Thyroid gland (tissue), 4 donors: ENCODE measurements around the gene CISD1. TPM values are rescaled to one million over a fixed set of nuclear protein-coding genes. Genes with fewer than 3 reads are reported as not detected.

ENCODE experiments used
- DNase-seq, 2 donors: peaks; one replicate each; pipeline ENCODE4 v3.0.0-alpha.2; 2019
- H3K27ac ChIP-seq, 3 donors: fragments of 200-600 bp; sonication (generic); 1 replicate in 2 of 3; 2 replicates in 1 of 3; pipeline ENCODE4 v1.5.1; 2016 to 2019; ENCODE audit warnings: mild to moderate bottlenecking in 1 of 3, moderate library complexity in 1 of 3
- H3K27me3 ChIP-seq: fragments of 200-600 bp; sonication (generic); one replicate; pipeline ENCODE4 v1.5.1; 2019
- H3K36me3 ChIP-seq, 2 donors: fragments of 200-600 bp; sonication (generic); one replicate each; pipeline ENCODE4 v1.5.1; 2016 to 2019
- H3K4me1 ChIP-seq, 2 donors: fragments of 200-600 bp; sonication (generic); one replicate each; pipeline ENCODE4 v1.5.1; 2017 to 2019
- H3K4me3 ChIP-seq, 3 donors: fragments of 200-600 bp; sonication (generic); replicated peaks in 1 of 3; 1 replicate in 2 of 3; 2 replicates in 1 of 3; pipeline ENCODE4 v1.5.1; 2016; ENCODE audit warnings: mild to moderate bottlenecking in 1 of 3
- H3K9me3 ChIP-seq: fragments of 200-600 bp; sonication (generic); one replicate; pipeline ENCODE4 v1.5.1; 2017
- CTCF ChIP-seq, 6 experiments: fragments of 200-600 bp in 3 of 6; fragments of 450-650 bp in 3 of 6; sonication (generic) in 3 of 6; IDR thresholded peaks; one replicate each; pipeline ENCODE4 v1.5.1; 2016 to 2019; ENCODE audit warnings: antibody characterized with exemption in 6 of 6, mild to moderate bottlenecking in 2 of 6, inconsistent platforms in 1 of 6, moderate library complexity in 1 of 6
- POLR2A ChIP-seq, 2 donors: fragments of 450-650 bp; IDR thresholded peaks; one replicate each; pipeline ENCODE4 v1.6.1; 2017; ENCODE audit warnings: antibody characterized with exemption in 2 of 2, mild to moderate bottlenecking in 2 of 2, moderate library complexity in 1 of 2
- WGBS, 2 donors: methylation state at CpG; one replicate each; pipeline ENCODE4 v1.1.5; 2017; 5-methylcytosine and 5-hydroxymethylcytosine counted together
- intact Hi-C: fragments of 100-400 bp; cut with DNase I; formaldehyde crosslinking; loops from one replicate; pipeline ENCODE4 v1.15.1; 2023
- total RNA-seq, 4 donors: library from RNA; depleted of rRNA; stranded (reverse); fragments of >200 nt; gene quantifications; one replicate each; pipeline ENCODE4 v1.2.3, GENCODE V29; 2016

The CISD1 gene
- total RNA-seq, 4 donors from 2014 or later: 12.1 to 32.4 (median 29.0) TPM

GRCh38 chr10:58262766-58263165, 6.2 kb upstream of the CISD1 start:
- no peak overlapping the region for H3K27ac ChIP-seq
- no peak for DNase-seq
- no peaks in the 10 kb centered on the region for H3K36me3 ChIP-seq
- no peaks in the 10 kb centered on the region for H3K9me3 ChIP-seq
- H3K4me1 ChIP-seq: peaks cover 0 to 7% of the 10 kb centered on the region in 2 donors
- TF ChIP-seq CTCF (IDR thresholded peaks at IDR 0.05) (no peak), POLR2A (IDR thresholded peaks at IDR 0.05) (no peak)
- H3K4me3 ChIP-seq: no peak overlapping the region
- intact Hi-C loops: no loop called here
- no peaks in the 10 kb centered on the region for H3K27me3 ChIP-seq

DNA sequence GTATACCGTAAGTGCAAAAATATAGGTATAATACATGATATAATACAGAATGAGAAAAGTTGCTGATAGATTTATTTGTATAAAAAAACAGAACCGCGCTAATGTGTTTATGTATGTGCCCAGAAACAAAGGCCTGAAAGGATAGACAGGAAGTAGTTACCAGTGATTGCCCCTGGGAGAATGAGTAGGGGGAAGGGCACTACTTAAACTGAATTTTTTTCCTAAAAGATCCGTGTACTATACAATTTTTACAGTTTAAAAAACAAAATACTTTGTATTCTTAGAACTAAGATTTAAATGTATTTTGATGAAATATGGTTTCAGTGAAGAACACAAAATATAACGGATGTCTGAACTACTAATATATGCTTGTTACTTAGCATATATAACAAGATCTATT, 4.2 kb upstream of the CISD1 start:
- H3K9me3 ChIP-seq: no peaks in the 10 kb centered on the region
- no peak overlapping the region for H3K27ac ChIP-seq
- intact Hi-C loops: no loop called here
- DNase-seq: no peak
- no peaks in the 10 kb centered on the region for H3K27me3 ChIP-seq
- TF ChIP-seq POLR2A (IDR thresholded peaks at IDR 0.05): no peak
- TF ChIP-seq CTCF (IDR thresholded peaks at IDR 0.05): no peak
- H3K4me1 ChIP-seq: peaks cover 0 to 7% of the 10 kb centered on the region in 2 donors
- no peak overlapping the region for H3K4me3 ChIP-seq
- H3K36me3 ChIP-seq: no peaks in the 10 kb centered on the region
- WGBS, 2 donors: 74 to 80% methylated on average over 5 of the region's 5 CpGs

DNA sequence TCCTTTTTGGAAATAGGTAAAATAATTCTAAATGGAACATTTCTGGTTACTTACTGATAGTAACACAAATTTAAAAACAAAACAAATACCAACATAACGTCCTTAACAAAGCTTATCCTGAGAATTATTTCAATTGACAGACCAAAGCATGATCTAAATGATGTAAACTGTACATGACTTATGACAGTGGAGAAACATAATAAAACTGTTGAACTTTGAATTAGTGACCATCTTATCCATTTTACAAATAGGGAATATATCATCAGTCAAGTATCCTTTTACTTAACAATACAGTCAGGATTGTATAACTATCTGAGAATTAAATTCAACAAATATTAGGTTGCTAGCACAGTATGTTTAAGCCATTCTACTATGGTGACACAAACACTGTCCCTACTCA, 3.7 kb upstream of the CISD1 start:
- H3K27me3 ChIP-seq: no peaks in the 10 kb centered on the region
- WGBS, 2 donors: 67 to 75% methylated on average over 1 of the region's 1 CpG
- TF ChIP-seq CTCF (IDR thresholded peaks at IDR 0.05) (no peak), POLR2A (IDR thresholded peaks at IDR 0.05) (no peak)
- no peak for DNase-seq
- H3K9me3 ChIP-seq: no peaks in the 10 kb centered on the region
- H3K4me1 ChIP-seq: peaks cover 0 to 7% of the 10 kb centered on the region in 2 donors
- no peak overlapping the region for H3K27ac ChIP-seq
- intact Hi-C loops: no loop called here
- H3K4me3 ChIP-seq: no peak overlapping the region
- H3K36me3 ChIP-seq: no peaks in the 10 kb centered on the region

GRCh38 chr10:58266003-58266825, 2.7 kb upstream of the CISD1 start:
- WGBS, 2 donors: 13 to 15% methylated on average over 14 of the region's 14 CpGs
- peaks cover 0 to 7% of the 10 kb centered on the region in 2 donors for H3K4me1 ChIP-seq
- H3K27ac ChIP-seq: peak overlapping the region; percentile 12 to 95 (median 94)
- no peaks in the 10 kb centered on the region for H3K9me3 ChIP-seq
- H3K4me3 ChIP-seq: peak overlapping the region in 2 of 3 donors; percentile 66 to 78
- no peak for DNase-seq
- no peaks in the 10 kb centered on the region for H3K27me3 ChIP-seq
- no peaks in the 10 kb centered on the region for H3K36me3 ChIP-seq
- no peak for TF ChIP-seq CTCF (IDR thresholded peaks at IDR 0.05)
- TF ChIP-seq POLR2A (IDR thresholded peaks at IDR 0.05): no peak
- intact Hi-C loops: no loop called here
